ENCODE results near the gene FGA. TPM values are rescaled to one million over a fixed set of nuclear protein-coding genes. Genes with fewer than 3 reads are reported as not detected.
A peak's percentile ranks its signal among the peaks of the same experiment; 100 is the strongest.

The FGA gene
- total and polyA plus RNA-seq, 9 of the 15 experiments (the other 6 are each of a cell fraction or from before 2014, with no cell fraction given), result 0.04 to 2.5 (median 0.07) TPM; not detected in 5

- no peak for TF ChIP-seq ZNF561 (CRISPR knock-in tag; conservative IDR thresholded peaks at IDR 0.05)
- TF ChIP-seq DEAF1 (CRISPR knock-in tag; IDR thresholded peaks at IDR 0.05), result peak; percentile 85
- TF ChIP-seq CREM (IDR thresholded peaks at IDR 0.05; ENCODE audit: low read depth), result peak; percentile 40
- no peak for TF ChIP-seq ZNF408 (CRISPR knock-in tag; IDR thresholded peaks at IDR 0.05; ENCODE audit: low read depth)
- no peak for TF ChIP-seq GTF2B (IDR thresholded peaks at IDR 0.05; ENCODE audit: extremely low read depth, insufficient read length)
- TF ChIP-seq MNT (conservative IDR thresholded peaks at IDR 0.05), result 0 out of 4 replicates have a peak, but pooled peaks of 1 of the 2 experiments have one; percentile 19
- no peak for TF ChIP-seq SMARCE1 (IDR thresholded peaks at IDR 0.05)
- peak; percentile 80 to 87 (median 81) for TF ChIP-seq CTCF (IDR thresholded peaks at IDR 0.05 in 2 of 3, conservative IDR thresholded peaks at IDR 0.05 in 1 of 3; ENCODE audit: insufficient read depth in 2 of 3, low read depth in 1 of 3, low read length in 3 of 3)
- no peak for TF ChIP-seq ATF1 (CRISPR knock-in tag; IDR thresholded peaks at IDR 0.05)
- TF ChIP-seq ATF1 (tag; IDR thresholded peaks at IDR 0.05), result peak; percentile 30; the same call in 1 of the 2 replicates
- TF ChIP-seq ATF7 (IDR thresholded peaks at IDR 0.05), result peak; percentile 78
- TF ChIP-seq JUND (IDR thresholded peaks at IDR 0.05; ENCODE audit: borderline replicate concordance, low read depth, low read length), result peak; percentile 65; the same call in 1 of the 2 replicates
- peak; percentile 66 for TF ChIP-seq JUND (tag; IDR thresholded peaks at IDR 0.05; ENCODE audit: borderline replicate concordance, low read depth, low read length)
- TF ChIP-seq MITF (IDR thresholded peaks at IDR 0.05), result no peak
These were observed 38.5 kb downstream of the FGA start (continued) for GRCh38 chr4:154551872-154552686.

Data from K562 (cell line).